Smooth muscle cell of the brain vasculature (primary cell): ENCODE data around the gene MYH6.
"Not testable (repeated sequence)": the region's sequence is repeated elsewhere in the genome, so short reads cannot be mapped to it uniquely, and the experiment has no call there.

Experiments
- DNase-seq: peaks from one replicate; pipeline ENCODE4 v3.0.0-alpha.2; 2012; ENCODE audit warnings: low read depth, low spot score

Gene MYH6

GRCh38 chr14:23414906-23415820, 7.1 kb upstream of the MYH6 start:
- DNase-seq, result no peak

- DNase-seq, result no peak
Observed at GRCh38 chr14:23414254-23414653, 6.2 kb upstream of the MYH6 start.

- DNase-seq, result no peak
Observed at GRCh38 chr14:23413681-23414080, 5.6 kb upstream of the MYH6 start.

GRCh38 chr14:23411563-23412525, 3.8 kb upstream of the MYH6 start:
- no peak for DNase-seq

GRCh38 chr14:23409966-23410635, 2.0 kb upstream of the MYH6 start:
- DNase-seq, result no peak

GRCh38 chr14:23409475-23409874, 1.4 kb upstream of the MYH6 start:
- DNase-seq, result no peak

GRCh38 chr14:23408307-23408630, 196 bp upstream of the MYH6 start:
- no peak for DNase-seq

GRCh38 chr14:23406725-23407355, 1.2 kb downstream of the MYH6 start:
- no peak for DNase-seq

GRCh38 chr14:23406244-23406643, 1.8 kb downstream of the MYH6 start:
- DNase-seq, result no peak

- no peak for DNase-seq
Observed at GRCh38 chr14:23405516-23406025, 2.5 kb downstream of the MYH6 start.

- no peak for DNase-seq
Observed at GRCh38 chr14:23405096-23405495, 3.0 kb downstream of the MYH6 start.

GRCh38 chr14:23404331-23404900, 3.7 kb downstream of the MYH6 start:
- no peak for DNase-seq

GRCh38 chr14:23403908-23404307, 4.2 kb downstream of the MYH6 start:
- DNase-seq, result no peak

GRCh38 chr14:23403139-23403438, 5.0 kb downstream of the MYH6 start:
- no peak for DNase-seq

- DNase-seq, result no peak
Observed at GRCh38 chr14:23402296-23403138, 5.6 kb downstream of the MYH6 start.

GRCh38 chr14:23401291-23401690, 6.8 kb downstream of the MYH6 start:
- no peak for DNase-seq

- DNase-seq, result not testable (repeated sequence)
Observed at GRCh38 chr14:23400496-23401149, 7.5 kb downstream of the MYH6 start.

GRCh38 chr14:23399591-23399990, 8.5 kb downstream of the MYH6 start:
- no peak for DNase-seq

- no peak for DNase-seq
Observed at GRCh38 chr14:23399136-23399535, 8.9 kb downstream of the MYH6 start.

GRCh38 chr14:23398348-23398747, 9.7 kb downstream of the MYH6 start:
- no peak for DNase-seq
